GM19455 (cell line): Measurements from ENCODE around the gene GEN1.

Source experiments
- ATAC-seq: cut with Tn5 transposase; IDR thresholded peaks from one replicate; pipeline ENCODE4 v1.9.1; 2021; ENCODE audit not compliant: unreplicated experiment

GEN1 gene

GRCh38 chr2:17752246-17752645 lies 1.7 kb upstream of the GEN1 start:
- no peak for ATAC-seq

DNA sequence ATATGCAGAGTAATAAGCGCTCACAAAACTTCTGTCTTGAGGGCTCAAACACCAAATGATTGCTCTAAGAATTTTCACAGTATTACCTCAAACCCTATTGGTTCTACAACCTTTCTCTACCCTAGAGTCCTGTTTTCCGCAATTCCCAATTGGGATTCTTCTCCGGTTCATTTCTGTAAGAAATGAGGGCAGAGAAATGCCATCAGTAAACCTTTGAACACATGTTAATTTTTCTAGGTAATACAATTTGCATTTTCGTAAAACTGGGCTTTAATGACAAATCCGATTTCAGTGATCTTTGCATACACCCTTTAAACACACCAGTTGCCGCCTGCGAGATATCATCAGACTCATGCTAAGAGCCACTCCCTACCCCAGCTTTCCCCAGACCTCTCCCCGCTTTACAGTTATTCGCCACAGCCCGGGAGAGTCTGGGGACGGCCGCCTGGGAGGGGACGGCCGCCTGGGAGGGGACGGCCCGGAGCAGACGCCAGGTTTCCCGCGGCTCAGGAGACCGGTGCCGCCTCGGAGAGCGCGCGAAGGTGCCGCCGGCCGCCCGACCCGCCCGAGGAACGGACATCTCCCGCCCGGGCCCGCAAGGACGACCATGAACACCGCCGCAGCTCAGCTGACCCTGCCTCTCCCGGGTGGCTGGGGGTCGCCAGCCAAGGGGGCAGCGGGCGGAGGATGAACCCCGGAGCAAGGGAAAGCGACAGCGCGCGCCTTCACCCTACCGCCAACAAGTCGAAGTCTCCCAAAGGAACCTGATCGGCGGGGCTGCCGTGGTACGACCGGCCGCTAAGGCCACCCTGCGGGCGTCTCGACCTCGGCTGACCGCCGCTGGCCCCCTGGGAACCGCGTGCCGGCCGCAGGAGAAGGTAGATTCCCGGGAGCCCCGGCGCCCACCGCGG lies 791 bp upstream of the GEN1 start:
- peak; percentile 40 for ATAC-seq

DNA sequence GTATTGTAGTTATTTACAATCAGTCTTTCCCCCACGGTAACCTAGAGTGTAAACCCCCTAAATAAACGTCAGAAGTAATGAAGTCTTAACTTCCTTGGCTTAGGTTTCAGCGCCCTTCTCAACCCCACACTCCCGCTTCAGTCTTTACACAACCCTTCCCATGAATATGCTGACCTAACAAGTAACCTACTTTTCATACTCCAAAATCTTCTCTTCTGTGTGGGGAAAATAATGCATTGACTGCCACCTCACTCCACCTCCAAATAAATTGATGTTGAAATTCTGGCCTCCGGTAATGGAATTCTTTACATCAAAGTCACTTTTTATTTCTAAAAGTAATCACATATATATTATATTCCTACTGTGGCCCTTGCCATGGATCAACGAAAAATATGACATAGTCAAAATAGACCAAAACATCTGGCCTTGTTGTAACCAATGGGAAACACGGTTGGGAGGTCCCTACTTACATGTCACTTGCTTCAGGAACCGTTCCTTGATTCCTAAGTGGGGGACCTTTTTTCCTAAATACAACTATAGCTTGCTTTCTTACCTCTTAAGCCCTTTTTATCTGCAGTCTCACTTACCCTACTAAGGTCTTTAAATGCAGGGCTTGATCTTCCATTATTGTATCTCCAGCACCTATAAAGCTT lies 961 bp downstream of the GEN1 start:
- no peak for ATAC-seq

DNA sequence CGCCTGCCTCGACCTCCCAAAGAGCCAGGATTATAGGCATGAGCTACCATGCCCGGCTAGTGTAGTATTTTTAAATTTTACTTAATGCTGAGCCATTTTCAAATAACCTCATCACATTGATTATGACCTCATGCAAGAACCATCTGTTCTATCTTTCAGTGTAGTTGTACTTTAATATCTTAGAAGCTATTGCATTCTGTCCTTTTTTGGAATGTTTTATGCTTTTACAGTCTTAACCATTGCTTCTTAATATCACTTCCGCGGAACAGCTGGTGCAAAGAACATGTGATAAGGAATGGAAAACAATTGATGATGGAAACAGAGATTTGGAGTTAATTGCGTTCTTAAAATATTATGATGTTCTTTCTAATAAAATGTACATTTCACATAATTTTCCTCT lies 2.7 kb downstream of the GEN1 start:
- ATAC-seq, result no peak

GRCh38 chr2:17757321-17757720 lies 3.4 kb downstream of the GEN1 start:
- ATAC-seq, result no peak

DNA sequence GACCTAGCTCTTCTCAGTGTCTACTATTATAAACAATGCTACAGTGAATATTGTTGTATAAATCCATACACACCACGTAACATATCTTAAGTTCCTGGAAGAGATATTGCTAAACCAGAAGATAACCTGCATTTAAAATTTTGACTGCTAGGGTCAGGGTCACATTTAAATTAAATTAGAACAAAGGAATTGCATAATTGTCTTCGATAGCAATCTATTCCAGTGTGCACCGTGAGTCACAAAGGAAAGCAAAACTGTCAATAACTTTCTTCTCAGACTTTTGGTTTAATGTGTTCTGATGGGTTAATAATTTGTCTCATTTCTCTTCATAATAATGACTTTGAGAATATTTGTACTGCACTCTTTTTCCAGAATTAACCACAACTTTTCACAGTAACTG lies 4.2 kb downstream of the GEN1 start:
- ATAC-seq, result no peak

- ATAC-seq, result no peak
These were observed 5.9 kb downstream of the GEN1 start for GRCh38 chr2:17759805-17760204.

GRCh38 chr2:17762451-17762850 lies 8.5 kb downstream of the GEN1 start:
- ATAC-seq, result no peak

DNA sequence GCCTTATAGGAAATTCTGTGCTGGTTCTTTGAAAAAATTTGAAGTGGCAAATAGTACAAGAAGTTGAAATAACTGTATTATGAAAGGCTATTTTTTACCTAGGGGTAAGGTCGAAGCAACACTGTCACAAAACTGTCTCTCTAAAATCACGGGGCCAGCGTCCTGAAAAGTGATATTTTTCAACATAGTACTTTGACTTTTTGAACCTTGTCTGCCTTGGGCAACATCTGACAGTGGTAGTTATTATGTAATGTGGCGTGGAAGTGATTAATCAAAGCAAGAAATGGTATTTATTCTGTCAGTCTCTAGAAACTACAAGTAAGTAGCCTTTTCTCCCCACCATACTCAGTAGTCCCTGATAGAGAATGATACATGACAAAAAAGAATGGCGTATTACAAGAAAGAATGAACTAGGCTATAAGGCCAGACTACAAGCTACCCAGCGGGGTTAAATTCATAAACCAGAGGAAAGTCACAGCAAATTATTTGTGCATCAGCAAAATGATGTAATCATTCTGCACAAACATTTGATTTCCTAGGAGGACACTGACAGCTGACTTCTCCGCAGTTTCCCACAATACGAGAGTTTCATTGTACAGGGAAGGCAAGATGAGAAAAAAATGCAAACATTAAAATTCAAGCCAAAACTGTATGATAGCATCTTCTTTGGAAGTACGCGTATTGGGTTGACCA lies 9.8 kb downstream of the GEN1 start:
- ATAC-seq, result no peak

DNA sequence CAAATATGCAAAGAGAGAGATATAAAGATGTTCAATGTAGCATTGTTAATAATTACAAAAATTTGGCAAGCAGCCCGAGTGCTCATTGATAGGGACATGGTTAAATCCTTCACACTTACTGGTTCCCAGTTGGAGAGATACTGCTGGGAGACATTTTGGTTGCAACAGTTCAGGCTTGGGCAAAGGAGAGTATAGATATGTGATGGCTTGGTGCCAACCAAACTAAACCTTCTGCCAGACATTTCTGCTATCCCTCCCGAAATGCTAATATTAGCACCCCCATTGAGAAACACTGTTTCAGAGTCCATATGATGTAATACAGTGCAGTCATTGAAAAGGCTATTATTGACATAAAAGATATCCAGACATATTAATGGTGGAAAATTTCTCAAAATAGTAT lies 11.5 kb downstream of the GEN1 start:
- ATAC-seq, result no peak

DNA sequence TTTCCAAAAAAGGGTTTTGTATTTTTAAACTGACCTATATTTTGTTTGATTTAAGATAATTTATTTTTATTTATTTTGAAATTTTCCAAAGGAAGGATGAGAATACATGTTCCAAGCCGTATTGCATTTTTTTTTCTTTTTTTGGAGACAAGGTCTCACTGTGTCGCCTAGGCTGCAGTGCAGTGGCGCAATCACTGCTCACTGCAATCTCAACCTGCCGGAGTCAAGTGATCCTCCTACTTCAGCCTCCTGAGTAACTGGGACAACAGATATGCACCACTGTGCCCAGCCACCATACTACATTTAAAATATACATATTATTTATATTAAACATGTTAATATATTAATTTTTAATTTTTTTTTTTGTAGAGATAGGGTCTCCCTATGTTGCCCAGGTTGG lies 15.0 kb downstream of the GEN1 start:
- no peak for ATAC-seq

- ATAC-seq, result no peak
These were observed 18.0 kb downstream of the GEN1 start for GRCh38 chr2:17771956-17772355.

GRCh38 chr2:17772532-17772931 lies 18.6 kb downstream of the GEN1 start:
- no peak for ATAC-seq

DNA sequence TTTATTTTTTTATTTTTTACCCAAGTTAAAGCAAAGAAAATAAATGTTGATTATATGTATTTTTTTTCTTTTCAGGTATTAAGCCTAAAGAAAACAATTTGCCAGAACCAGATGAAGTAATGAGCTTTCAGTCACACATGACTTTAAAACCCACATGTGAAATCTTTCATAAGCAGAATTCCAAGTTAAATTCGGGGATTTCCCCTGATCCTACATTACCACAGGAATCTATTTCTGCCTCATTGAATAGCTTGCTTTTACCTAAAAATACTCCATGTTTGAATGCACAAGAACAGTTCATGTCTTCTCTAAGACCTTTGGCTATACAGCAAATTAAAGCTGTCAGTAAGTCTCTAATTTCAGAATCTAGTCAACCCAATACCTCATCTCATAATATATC lies 26.6 kb downstream of the GEN1 start:
- no peak for ATAC-seq

GRCh38 chr2:17781482-17781881 lies 27.5 kb downstream of the GEN1 start:
- ATAC-seq, result no peak

DNA sequence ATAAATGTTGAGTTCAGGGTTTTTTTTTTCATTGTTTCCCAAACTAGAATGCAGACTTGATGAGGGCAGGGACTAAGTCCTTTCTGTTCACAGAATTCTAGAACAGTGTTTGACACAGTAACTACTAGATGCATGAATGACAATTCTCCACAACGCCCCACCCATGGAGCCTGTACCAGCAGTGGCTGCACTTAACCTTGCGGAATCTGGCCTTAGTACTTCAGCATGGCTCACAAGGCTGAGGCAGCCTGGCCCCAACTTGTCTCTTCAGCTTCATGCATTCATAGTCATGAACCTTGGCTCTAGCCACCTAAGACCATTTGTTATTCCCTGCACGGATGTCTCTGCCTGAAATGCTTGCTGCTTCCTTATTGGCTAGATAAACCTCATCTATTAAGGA lies 32.8 kb downstream of the GEN1 start:
- ATAC-seq, result no peak

- no peak for ATAC-seq
These were observed 34.8 kb downstream of the GEN1 start for GRCh38 chr2:17788773-17789172.

- ATAC-seq, result no peak
These were observed 36.6 kb downstream of the GEN1 start for GRCh38 chr2:17790536-17790935.

DNA sequence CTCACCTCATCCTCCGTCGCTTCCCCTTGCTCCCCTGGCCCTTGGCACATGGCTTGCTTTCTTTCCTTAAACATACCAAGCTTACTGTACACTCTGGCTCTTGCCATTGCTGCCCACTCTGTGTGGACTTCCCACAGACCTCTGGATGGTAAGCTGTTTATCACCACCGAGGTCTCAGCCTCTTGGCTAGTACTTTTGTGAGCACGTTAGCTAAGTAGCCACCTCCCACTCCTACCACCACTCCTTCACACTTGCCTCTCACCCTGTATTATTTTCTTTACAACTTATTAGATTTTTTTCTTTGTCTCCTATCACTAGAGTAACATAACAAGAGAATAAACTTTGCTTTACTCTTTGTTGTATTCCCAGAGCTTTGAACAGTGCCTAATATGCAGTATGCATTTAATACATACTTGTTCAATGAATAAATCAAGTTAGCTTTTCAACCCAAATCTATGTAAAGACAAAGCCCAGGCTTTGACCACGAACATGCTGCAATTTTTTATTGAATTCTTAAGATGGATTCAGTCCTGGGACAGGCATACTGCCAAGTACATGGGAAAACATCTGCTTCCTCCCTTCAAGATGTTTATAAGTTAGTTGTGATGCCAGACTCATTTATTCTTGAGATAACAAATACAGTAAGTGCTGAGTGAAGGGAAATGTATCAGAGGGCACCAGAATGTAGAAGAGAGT lies 37.3 kb downstream of the GEN1 start:
- ATAC-seq, result no peak

GRCh38 chr2:17791817-17792130 lies 37.8 kb downstream of the GEN1 start:
- no peak for ATAC-seq

- ATAC-seq, result no peak
These were observed 38.6 kb downstream of the GEN1 start for GRCh38 chr2:17792515-17792914.

GRCh38 chr2:17793296-17793695 lies 39.4 kb downstream of the GEN1 start:
- no peak for ATAC-seq
